ENCODE measurements around the gene CREB5.

The CREB5 gene

DNA sequence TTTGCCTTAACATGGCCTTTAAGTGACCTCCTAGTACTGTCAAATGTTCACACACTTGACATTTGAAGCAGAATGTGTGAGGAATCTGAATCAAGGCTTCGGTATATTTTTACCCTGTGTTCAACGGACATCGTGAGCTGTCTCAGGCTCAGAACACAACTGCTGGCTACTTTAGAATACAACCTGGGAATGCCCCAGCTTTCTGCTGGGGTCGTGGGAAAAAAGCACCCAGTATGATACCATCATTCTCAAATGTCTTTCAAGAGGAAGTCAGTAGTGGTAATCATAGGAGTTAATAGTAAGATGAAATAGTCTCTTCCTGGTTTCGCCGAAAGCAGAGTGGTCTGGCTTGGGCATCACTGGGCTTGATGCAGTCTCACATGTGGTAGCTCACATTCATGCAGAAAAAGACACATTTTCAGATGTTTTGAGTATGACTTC is 67.2 kb downstream of the CREB5 start:
- no peak for DNase-seq (ENCODE audit: low spot score)

DNA sequence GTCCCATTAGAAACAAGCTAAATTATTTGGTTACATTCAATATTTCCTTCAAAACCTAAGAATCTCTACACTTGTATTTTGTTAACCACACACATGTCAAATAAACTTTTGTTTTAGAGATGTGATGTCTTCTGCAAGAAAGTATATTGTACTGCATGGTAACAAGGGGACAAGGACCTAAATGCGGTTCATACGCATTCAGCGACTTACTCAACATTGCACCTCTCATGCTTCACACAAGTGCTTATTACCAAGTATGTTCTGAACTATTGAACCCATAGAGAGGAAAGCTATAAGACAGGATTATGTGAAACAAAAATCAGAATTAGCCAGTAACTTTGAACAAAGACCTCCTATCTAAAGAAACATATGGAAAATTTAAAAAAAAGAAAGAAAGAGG is 68.3 kb downstream of the CREB5 start:
- DNase-seq (ENCODE audit: low spot score): no peak

DNA sequence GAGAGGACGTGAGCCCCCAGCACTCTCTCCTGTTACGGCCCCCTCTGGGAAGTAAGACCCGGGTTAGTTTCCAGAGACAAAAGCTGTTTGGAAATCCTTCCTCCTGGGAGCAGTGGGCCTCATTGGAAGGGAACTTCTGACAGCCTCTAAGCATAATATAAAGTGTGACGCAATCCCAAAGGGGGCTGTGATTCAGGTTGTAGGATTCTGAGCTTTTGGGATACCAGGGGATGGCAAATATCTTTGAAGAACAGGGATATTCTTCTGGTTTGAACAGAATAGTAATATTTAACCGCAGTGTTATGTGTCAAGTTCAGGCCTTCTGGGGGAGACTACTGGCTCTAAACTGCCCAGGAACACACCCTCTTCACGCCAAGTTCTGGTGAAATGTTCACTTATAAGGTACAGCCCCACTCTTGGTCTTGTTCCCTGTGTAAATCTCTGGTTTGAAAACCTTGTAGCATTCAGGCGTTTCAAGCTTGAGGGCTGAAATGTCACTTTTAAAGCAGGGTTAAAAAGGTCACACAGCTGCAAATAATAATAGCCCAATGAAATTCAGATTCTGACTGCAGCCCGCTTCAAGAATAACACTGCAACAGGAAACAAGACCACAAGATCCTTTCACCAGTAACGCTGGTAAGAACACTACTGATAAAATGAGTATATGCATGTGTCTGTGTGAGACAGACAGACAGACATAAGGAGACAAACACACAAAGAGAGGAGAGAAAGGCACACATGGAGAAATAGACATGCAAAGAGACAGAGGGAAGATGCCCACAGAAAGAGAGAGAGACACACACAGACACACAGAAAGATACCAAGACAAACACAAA is 69.0 kb downstream of the CREB5 start:
- DNase-seq (ENCODE audit: low spot score): peak; percentile 20

DNA sequence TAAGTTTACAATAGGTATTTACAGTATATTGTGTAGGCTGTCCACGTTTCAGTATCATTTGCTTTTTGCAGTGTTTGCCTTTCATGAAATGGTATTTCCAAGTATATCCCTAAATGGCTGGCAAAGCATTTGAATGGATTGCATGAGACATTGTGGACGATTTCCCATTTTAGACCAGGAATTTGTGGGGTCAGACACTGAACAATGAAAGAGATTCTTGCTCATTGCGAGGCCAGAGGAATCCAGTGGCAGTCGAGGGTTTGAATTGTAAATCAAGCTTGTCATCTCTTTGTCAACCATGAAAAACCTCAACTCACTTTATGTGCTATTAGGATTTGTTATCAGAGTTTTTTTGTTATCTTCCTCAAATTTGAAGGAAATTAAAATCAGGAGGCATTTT is 70.8 kb downstream of the CREB5 start:
- DNase-seq (ENCODE audit: low spot score): peak; percentile 34

DNA sequence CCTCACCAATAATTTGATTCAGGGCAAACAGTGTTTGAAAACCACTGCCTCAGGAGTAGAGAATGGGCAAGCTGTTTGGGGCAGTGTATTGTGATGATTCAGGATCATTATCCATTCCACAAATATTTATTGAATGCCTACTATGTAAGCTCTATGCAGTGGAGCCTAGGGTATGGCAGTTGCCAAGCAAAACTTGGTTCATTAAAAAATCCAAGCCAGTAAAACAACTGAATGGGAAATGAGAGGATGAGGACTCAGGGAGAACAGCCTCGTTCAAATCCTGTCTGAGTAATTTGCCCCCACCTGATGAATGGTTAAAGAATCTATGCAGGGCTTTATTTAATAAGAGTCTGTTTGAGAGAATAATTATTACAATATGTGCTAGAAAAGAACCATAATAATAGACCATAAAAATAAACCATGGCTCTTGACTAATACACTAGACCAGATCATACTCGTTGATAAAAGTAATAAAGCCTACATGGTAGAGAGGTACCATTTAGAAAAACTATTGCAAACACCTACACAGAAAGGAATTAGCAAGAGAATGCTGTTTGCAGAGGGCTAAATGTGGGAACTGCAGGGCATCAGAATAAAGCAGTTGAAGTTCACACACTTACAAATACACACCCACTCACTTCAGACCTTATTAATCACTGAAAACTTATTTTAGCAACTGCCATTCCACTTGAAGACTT is 71.7 kb downstream of the CREB5 start:
- peak; percentile 44 for DNase-seq (ENCODE audit: low spot score)

DNA sequence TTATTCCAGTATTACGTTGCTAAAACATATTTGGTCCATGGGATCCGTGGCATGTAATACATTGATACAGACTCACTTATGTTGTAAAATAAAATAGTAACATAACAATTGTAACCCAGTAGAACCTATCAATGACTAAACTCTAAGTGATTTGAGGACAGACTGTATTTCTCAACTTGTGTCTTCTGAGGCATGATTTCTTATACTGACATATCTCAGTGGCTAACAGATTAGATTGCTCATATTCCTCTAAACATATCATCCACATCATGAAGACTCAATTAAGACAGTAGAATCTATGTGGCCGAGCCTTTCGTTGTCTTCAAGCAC is 72.3 kb downstream of the CREB5 start:
- DNase-seq (ENCODE audit: low spot score): peak; percentile 23

DNA sequence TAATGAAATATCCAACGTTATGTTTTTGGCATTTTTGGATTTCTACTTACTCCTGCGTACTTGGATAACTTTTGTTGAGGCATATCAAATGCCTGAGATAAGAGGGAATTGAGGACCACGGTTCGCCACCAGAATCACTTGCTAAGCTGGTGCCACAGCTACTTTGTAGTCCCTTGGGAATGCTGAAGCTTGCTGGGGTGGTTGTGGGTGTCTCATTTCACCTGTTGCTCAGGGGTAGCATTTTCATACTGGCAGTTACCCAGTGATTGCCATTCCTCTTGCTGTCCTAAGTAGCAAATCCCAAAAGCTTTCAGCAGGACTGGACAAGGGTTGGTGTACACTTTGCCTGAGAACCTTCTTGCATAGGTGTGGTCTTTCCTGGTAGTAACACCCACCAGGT is 75.2 kb downstream of the CREB5 start:
- no peak for DNase-seq (ENCODE audit: low spot score)

DNA sequence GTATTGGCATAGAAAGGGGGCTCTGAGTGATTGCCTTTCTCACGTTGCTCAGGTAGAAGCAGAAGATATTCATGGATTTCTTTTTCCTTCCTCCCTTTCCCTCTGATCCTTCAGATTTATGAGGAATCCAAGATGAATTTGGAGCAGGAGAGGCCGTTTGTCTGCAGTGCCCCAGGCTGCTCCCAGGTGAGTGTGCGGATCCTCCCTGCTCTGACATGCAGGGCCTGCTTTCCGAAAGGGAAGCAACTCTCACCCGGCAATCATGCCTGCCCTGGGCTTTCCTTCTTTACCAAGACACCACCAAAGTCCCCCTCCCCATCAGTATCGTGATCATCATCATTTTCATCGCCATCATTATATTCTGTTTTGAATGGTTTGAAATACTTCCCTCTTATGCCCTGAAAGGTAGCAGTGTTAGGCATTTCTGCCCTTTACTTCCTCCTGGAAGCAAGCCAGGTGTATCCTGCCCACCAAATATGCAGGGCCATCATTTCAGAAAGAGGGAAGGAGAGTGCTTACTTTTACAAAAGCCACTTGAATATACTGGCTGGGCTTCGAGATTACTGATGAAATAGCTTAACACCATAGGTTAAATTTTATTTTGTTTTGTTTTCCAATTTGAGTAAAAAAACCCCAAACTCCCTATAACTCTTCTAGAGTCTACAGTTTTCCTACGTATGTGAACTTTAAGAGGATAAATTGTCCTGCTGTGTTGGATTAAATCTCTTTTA is 75.9 kb downstream of the CREB5 start:
- DNase-seq (ENCODE audit: low spot score): no peak

DNA sequence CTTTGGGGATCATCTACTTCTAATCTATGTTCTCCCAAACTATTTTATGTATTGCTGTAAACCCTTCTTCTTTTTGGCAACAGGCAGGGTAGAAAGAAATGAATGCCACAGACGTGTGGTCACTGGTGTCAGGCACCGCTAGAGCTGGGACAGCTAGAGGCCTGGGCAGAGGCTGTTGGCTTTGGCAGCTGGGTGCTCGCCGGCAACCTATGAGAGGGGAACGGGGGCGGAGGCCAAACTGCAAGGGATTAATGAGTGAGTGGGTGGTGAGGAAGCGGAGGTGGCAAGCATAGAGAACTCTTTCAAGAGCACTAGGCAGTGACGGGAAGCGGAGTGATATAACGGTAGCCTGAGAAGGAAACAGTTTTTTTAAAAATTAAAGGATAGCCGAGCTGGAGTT is 78.5 kb downstream of the CREB5 start:
- no peak for DNase-seq (ENCODE audit: low spot score)

DNA sequence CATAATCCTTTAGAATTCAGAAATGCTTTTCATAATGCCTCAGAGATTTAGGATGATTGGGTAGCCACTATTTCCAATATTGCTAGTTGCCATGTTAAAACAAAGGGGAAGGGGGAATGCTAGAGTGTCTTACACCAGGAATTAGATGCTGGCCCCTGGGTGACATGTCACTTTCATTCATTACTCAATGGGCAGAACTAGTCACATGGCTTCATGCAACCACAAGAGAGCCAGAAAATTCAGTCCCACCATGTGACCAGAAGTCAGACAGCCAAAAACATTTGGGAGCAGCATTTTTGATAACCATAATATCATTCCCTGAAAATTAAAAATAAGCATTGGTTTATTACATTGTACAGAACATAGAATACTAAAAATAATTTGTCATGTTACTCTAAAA is 81.2 kb downstream of the CREB5 start:
- no peak for DNase-seq (ENCODE audit: low spot score)

DNA sequence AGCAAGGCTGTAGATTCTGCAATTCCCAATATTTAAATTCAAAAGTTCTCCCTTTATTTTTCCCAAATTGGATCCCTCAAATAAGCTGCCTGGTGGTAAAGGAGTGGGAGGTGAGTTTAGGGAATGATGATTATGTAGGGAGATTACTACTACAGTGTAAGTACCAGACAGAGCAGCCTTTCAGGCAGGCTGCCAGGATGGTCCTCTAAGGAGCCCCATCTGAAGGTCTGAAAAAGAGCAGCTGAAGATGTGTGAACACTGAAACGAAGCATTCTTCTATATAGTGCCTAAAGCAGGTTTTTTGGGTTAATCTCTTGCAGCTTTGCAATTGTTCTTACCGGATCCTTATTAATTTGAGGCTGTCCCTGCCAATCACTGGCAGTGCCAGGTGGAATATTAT is 84.7 kb downstream of the CREB5 start:
- no peak for DNase-seq (ENCODE audit: low spot score)

DNA sequence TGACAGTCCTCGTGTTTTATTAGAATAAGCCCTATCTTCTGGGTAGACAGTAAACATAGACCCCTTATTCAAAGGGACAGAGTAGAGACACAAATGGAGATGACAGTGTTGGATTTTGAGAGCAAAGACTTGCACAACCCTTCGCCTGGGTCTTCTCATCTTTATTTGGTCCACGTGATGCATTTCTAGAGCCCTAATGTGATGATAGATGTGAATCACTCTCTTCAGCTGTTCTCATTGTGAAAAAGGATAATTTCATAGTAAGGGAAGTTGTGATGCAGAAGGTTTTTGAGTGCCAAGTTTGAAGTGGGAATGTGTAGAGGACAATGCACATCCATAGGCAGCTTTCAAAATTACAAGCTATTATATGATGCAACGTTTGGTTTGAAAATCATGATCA is 86.3 kb downstream of the CREB5 start:
- no peak for DNase-seq (ENCODE audit: low spot score)

DNA sequence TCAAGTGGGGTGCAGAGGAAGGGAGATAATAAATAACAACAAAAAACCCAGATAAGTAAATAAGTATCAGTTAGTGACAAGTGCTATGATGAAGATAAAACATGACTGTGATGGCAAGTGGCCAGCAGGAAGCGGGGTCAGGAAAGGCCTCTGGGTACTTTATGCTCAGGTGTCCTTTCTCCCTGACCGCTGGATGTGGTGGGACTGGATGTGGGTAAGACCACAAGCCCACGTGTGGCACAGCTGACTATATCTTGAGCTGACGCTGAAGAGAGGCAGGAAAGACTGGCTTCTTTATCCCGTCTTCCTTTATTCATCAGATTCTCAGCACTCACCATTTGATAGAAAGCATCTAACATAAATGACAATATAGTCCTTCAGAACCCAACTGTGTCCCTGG is 87.8 kb downstream of the CREB5 start:
- no peak for DNase-seq (ENCODE audit: low spot score)

DNA sequence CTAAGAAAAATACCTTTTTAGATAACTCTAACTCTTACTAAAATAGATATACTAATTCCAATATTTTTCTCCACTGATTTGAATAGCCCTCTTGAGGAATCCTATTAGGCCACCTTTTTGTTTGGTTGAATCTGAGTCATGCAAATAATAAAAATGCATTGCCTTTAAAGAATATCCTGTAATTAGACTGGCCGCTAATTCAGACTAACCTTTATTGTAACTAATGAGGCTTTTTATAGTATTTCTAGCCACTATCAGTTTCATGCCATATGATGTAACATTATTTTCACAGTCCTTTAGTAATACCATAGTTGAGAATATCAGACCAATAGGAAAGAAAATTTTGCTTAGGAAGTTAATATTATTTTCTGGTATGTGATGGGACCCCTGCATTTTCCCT is 90.1 kb downstream of the CREB5 start:
- DNase-seq (ENCODE audit: low spot score): no peak

DNA sequence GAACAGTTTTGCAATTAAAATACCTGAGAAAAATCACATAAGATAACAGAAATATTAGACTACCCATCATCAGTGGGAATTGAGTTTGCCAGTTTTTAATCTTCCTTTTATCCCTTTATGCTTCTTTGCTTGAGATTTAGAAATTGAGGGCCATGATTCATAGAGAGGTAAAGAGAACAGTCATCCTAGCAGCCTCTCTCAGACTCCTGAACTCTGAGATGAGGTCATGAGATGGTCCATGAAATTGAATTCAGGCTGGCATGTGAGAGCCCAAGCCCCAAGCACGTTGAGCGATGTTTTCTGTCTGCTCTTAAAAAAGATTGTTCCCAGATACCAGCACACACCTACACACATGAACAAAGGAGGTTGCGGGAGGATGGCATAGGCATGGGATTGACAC is 91.1 kb downstream of the CREB5 start:
- DNase-seq (ENCODE audit: low spot score): no peak

DNA sequence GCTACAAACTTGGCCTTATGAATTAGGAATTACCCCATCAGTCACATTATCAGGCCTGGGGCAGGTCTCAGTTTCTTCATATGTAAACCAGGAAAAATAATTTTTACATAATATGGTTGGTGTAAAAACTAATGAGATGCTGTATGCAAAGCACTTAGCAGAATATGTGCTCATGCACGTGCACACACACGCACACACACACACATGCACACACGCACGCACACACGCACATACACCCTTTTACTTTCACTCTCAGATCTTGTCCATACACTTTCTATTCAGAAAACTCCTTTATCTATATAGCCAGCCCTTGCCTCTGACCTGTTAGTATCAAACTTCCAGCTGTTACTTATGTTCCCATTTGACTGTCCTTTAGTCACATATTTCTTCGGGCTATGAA is 92.7 kb downstream of the CREB5 start:
- no peak for DNase-seq (ENCODE audit: low spot score)

DNA sequence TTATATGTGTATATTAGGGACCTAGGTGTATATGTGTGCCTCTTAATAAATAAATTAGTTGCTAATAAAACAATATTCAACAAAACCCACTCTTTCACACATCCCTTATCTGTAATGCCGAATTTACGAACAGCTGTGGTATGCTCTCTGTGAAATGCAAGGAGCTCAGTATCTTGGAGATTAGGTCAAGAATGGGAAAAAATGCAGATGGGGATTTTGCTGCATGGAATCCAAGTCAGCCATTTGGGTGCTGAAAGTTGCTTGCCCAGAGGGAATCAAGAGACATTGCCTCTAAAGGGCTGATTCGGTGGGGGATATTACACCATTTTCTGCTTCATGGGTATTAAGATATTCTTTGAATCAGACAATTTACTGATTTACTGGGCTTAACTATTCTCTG is 93.5 kb downstream of the CREB5 start:
- DNase-seq (ENCODE audit: low spot score): no peak

DNA sequence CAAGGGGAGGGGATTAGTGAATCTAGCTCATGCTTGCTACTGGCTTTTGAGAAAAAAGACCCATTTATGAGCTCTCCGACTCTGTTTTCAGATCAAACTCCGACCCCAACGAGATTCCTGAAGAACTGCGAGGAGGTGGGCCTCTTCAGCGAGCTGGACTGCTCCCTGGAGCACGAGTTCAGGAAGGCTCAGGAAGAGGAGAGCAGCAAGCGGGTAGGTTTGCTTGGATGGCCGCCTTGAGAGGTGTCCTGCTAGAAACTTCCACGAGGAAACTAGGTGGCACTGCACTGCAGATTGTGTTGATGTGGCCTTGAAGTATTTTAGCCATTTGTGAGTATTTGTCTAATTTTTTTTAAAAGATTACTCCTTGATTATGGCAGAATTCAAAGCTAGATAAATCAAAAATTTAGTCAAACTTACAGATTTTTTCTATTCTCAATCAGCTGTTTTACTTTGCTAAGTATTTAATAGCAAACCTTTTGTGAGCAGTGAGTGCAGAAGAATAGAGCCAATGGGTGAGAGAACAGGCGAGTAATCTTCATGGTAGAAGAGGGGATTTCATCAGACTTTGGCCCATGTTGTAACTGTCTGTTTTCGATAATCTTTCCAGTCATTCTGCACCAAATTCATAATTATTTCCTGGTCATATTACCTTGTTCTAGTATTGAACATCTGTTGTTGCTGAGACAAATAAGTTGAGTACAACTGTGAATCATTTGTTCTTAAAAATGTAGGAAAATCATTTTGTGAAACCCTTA is 95.4 kb downstream of the CREB5 start:
- DNase-seq (ENCODE audit: low spot score): no peak

DNA sequence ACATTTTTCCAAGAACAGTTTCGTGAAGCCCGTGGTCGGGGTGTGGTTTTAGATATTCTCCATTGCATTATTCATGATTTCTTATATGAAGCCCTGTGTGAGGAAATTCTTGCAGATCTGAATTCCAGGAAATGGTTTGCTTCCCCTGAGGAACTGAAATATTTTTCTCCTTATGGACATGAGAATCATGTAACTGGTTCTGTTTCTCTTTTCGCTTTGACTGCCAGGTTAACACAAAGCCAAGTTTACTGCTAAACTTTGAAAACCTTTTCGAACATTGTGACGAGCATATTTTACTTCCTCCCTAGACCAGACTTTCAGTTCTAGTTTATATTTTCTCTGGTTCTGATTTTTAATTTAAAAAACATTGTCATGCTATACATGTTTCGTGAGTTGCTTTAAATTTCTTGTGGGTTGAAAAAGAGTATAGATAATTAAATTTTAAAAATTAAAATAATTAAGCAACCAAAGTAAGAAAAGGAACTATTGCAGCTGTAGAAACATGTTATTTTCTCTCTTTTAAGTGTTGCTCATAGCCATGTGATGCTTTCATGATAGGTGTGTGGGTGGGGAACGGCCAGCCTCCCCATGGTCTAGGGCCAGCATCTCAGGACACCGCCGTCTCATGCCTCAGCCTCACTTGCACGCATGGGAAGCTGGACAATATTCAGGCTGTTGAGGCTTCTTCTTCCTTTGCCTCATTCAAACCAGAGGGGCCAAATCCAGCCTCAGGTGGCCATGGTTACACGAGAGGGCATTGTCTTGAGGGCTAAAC is 97.1 kb downstream of the CREB5 start:
- no peak for DNase-seq (ENCODE audit: low spot score)

DNA sequence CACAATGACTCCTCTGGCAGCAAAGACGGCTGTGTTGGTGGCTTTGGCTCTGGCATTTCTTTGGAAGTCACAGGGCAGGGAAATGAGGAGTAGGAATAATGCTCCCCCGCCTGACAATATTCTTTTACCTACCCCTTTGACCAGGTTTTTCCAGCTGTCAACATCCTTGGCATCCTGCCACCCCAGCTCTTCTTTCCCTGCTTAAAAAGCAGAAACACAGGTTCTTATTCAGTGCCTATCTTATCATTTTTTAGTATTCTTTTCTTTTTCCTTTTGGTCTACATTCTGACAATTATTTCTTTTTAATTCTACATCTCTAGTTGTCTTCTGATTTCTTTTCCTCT is 97.7 kb downstream of the CREB5 start:
- DNase-seq (ENCODE audit: low spot score): no peak

DNA sequence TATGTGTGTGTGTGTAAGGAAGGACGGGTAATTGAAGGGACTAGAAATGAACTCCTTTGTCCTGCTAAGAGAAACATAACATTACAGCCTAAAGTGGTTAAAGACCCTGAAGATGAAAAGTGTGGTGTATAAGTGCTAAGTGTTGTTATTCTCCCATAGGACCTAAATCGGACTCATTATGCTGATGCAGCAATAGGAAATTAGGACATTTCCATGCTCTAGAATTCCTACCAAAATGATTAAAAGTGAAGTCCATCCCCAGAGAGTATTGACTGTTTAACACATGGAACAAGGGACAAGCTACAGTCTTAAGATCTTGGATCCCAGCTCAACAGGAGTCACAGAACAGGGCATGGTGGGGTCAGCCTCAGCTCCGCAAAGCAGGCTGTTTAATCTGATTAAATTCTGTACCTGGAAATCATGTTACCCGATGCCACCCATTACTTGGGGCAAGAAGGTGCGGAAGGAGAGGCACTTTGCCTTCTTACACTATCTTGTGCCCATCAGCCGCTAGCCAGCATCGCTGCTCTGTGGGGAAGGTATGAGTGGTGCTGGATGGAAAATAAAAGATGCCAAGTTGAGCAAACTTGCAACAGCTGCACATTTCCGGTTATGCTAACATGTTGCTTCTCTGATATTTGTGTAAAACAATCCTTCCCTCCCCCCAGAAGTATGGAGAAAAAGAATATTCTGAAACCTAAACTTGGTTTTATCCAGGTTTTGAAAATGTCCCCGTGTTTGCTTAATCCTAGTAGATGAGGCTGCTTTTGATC is 100.5 kb downstream of the CREB5 start:
- DNase-seq (ENCODE audit: low spot score): no peak
